Activated CD4-positive, CD25-positive, alpha-beta regulatory T cell treated with anti-CD3 and anti-CD28 coated beads, Interleukin-2, amount 50 U/mL, for 24 hours (primary cell): Measurements from ENCODE around the gene NKD2.
"Not testable (repeated sequence)": the region's sequence is repeated elsewhere in the genome, so short reads cannot be mapped to it uniquely, and the experiment has no call there.

ENCODE experiments used
- ATAC-seq, 2 donors: fragments of 150-1000 bp; cut with Tn5 transposase; one replicate each; pipeline ENCODE4 v1.10.0; 2021; ENCODE audit warnings: mild to moderate bottlenecking in 1 of 2, moderate library complexity in 1 of 2

Gene NKD2

DNA sequence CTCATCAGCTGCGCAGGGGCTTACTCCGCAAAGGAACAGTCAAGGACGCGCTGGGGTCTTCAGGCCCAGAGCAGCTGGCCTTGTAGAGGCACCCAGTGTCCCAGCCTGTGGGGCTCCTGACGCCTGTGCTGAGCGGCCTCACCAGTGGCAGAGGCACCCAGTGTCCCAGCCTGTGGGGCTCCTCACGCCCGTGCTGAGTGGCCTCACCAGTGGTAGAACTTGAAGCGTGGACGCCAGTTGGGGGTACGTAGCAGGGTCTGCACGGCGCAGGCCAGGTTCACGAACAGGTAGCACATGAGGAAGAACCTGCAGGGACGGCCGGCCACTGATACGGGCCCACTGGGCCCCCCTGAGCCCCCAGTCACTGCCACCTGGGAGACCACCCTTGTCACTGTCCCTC, 67.3 kb downstream of the NKD2 start:
- ATAC-seq: no peak

DNA sequence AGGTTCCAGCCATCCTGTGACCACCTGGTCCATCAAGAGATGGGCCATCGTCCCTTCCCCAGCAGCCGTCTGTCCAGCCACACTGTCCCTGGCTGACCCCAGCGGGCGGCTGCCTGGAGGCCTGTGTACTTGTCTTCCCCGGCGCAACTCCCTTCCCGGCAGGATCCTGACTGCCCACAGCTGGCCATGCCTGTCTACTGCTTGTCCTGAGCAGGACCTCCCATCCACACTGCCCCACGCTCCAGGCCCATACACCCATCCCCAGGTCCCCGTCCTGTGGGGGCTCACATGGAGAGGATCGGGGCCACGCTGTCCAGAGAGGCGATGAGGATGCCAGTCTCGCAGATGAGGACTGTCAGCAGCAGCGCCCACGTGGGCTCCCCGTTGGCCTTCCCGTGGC, 67.8 kb downstream of the NKD2 start:
- no peak for ATAC-seq

DNA sequence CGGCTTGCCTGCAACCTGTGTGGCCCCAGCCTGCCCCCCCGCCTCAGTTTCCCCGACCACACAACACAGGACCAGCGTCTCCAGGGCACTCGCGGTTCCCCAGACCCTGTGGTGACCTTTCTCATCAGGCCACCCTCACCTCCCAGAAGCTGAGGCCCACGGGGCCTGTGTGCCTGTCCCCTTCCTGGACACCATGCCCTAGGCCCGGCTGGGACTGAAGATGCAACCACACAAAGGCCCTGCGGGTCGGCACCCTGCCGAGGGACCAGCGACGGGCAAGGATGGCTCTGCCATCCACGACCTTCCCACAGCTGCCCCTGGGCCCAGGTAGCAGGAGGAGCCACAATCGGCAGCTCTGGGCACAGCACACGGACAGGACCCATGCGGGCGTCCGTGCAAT, 68.4 kb downstream of the NKD2 start:
- no peak for ATAC-seq

DNA sequence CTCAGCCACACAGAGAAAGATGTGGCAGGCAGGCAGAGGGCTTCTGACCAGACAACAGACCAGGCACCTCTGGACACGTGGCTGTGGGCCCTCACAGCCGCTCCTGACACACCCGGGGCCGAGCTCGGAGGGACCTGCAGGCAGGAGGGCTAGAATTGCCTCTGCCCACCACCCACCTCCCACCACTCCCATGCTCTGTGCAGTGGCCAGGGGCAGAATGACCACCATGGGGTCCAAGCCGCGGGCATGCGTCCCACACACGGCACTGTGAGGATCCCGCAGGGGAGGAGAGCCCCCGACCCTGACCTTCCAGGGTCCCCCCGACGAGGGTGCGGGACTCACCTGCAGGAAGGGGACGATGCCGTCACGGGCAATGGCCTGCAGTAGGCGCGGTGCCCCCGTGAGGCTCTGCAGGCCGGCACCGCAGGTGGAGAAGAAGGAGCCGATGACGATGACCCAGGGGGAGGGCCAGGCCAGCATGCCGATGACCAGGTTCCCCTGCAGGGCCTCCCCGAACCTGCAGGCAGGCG, 69.0 kb downstream of the NKD2 start:
- no peak for ATAC-seq

DNA sequence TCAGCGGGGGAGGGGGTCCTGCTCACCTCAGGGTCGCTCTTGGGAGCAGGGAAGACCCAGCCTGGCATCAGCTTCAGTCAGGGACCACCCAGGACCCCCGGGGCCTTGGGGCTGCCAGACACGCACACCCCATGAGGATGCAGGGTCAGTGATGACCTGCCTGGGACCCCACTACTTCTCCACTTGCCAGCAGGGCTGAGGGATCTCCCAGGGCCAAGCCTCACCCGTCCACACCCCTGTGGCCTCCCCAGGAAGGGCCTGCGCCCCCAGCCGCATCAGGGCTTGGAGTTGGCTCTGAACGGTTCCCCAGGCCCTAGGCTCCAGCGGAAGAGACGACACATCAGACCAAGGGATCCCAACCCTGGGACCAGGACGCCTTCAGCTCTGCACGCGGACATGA, 69.6 kb downstream of the NKD2 start:
- ATAC-seq: no peak

DNA sequence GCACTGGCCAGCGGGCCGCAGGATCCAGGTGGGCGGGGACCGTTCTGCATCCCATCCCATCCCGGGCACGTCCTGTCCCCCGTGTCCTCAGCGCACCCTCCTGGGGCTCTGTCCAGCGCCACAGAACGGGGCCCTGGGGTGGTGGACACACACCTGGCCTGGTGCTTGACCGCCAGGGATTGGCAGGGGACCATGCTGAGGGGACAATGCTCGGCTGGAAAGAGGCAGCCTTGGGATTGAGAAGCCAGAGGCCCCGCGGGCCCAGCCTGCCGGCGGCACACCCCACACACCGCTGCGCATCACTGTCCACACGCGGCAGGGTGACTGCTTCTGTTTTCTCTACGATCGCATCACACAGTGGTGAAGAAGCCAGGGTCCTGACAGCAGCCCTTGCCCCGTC, 70.2 kb downstream of the NKD2 start:
- no peak for ATAC-seq

DNA sequence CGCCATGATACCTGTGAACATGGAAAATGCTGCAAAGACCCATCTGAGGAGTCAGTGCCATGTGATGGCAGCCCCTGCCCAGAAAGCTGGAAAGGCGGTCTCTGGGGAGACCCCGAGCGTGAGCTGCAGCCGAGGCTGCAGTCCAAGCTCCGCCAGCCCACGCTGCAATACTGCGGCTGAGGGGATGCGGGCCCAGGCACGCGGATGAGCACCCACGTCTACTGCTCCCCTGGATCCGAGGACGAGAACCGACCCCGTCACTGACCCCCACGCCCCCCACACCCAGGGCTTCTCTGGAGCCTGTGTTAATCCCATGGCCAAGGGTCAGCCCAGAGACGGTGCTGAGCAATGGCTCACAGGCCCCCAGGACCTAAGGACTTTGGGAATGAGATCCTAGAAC, 70.9 kb downstream of the NKD2 start:
- no peak for ATAC-seq

DNA sequence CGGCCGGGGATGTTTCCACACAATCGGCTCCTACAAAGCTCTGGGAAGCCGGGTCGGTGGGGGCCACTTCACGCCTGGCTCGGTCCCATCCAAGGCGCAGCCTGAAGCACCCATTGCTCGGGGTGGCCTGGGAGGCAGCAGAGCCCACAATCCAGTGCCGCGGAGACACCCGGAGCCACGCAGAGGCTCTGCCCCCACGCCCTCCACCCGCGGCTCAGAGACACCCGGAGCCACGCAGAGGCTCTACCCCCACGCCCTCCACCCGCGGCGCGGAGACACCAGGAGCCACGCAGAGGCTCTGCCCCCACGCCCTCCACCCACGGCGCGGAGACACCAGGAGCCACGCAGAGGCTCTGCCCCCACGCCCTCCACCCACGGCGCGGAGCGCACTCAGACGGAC, 71.4 kb downstream of the NKD2 start:
- ATAC-seq: no peak

DNA sequence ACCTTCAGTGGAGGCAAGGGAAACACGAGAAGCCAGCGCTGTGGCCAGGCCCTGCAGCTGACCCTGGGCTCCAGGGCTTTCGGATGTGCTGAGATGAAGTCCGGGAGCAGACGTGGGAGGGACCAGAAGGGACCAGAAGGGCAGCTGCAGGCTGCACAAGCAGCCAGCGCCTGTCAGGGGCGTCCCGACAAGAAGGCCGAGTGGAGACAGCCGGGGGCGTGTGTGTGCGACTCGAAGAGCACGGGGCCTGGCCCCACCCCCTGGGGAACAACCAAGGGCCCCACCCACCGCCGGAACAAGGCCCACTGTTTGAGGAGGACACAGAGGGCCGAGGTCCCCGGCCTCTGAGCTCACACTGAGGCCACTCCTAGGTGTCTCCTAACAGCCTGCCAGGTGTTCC, 71.8 kb downstream of the NKD2 start:
- ATAC-seq: no peak

DNA sequence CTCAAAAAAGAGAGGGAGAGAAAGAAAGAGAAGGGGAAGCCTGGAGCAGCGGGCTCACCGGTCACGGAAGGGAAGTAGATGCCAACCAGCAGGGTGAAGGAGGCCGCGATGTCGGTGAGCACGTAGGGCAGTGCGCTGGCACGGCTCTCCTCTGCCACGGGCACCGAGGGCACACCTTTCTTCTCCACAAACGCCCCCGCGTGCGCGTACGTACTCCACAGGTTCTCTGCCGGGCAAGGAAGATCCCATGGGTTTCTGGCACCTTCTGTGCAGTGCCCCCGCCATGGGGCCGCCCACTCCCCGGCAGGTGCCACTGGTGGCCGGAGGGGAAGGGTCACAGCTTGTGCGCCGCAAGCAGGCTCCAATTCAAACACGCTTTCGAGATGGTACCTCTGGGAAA, 72.9 kb downstream of the NKD2 start:
- no peak for ATAC-seq

DNA sequence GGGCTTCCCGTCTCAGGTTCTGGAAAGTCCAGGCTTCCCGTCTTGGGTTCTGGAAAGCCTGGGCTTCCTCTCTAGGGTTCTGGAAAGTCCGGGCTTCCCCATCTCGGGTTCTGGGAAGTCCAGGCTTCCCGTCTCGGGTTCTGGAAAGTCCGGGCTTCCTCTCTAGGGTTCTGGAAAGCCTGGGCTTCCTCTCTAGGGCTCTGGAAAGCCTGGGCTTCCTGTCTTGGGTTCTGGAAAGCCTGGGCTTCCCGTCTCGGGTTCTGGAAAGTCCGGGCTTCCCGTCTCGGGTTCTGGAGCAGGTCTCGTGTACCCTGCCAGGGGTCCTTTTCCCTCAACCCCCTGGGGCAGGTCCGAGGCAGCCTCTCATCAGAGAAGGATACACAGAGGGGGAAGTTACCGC, 74.4 kb downstream of the NKD2 start:
- not testable (repeated sequence) for ATAC-seq

DNA sequence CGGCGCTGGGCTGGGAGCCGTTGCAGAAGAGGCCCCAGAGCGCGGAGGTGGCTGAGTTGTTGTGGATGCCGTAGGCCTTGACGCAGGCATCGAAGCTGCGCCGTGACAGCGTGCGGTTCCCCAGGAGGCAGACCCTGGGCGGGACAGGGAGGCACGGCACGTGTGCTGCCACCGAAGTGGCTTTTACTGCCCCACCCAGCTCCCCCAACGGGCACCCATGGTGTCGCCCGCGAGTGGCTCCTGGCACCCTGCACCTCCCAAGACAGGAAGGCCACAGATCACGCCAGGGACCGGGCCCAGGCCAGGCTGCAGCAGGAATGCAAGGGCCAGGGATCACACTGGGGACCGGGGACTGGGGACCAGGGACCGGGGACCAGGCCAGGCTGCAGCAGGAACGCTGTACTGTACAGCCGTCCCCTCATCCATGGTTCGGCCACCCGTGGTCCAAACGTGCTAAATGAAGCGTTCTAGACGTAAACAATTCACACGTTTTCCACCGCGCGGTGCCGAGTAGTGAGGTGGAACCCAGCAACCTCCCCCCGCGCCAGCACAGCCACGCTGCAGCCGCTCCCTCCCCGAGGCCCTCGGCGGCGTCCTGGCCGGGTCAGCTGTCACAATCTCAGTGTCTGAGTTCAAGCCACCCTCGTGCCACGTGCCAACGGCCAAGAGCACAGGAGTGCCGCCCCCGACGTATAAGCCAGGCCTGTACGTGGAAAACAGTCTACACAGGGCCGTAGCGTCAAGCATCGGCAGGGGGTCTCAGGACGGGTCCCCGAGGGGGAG, 75.4 kb downstream of the NKD2 start:
- ATAC-seq: no peak

DNA sequence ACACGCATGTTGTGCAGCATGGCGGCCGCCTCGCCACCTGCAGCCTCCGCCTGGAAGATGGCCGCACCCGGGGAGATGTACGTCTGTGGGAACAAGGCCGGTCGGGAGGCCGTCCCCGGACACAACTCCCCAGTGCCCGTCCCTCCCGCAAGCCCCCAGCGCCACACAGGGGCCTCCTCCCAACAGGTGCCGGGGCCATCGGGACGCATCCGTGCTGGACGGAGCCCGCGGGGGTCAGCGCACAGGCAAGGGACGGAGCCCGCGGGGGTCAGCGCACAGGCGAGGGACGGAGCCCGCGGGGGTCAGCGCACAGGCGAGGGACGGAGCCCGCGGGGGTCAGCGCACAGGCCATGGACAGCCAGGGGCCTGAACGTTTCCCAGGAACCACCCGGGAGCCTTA, 76.8 kb downstream of the NKD2 start:
- ATAC-seq: no peak

DNA sequence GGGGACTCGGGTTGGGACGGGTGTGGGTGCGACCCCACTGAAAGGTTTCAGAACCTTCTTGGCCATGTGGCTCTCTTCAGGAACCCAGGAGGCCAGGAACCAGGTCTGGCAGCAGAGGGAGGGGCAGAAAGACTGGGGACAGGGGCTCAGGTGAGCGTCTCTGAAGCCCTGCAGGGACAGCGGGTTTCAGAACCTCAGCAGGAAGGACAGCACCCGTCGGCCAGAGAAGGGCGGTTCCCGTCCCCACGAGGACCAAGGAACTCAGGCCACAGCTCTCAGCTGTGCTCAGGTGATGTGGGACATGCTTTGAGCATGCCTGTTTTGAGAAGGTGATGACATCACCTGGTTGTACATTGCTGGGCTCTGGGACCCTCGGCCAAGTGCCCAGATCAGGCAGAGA, 77.5 kb downstream of the NKD2 start:
- no peak for ATAC-seq

DNA sequence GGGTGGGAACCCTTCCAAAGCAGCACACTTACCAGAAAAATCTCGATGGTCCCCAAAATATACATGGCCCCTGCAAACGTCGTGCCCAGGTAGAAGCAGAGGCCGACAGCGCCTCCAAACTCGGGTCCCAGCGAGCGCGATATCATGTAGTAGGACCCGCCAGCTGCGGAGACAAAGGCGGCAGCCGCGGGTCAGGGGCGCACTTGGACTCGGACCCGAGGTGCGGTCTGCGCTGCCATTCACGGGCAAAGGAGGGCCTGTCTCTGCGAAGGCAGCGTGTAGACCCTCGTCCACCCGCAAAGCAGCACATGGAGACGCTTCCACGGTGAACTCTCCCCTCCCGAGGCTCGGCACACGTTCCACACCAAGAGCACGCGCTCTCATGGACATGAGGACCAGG, 78.3 kb downstream of the NKD2 start:
- ATAC-seq: no peak

DNA sequence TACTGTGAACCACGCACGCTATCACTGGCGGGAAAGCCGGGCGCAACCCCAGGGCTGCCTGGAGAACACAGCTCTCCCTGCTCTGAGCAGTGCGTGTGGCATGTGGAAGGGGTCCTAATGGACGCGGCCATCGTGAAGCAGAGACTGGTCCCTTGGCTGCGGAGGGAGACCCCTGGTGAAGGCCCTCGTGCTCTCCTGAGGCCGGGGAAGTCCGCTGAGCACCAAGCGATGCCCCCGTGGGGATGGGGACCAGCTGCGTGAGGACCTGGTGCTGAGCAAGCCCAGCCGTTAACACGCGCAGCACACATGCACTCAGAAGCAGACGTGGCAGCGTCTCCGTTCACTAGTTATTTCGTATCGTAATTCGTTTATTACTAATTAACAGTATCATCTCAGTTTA, 78.8 kb downstream of the NKD2 start:
- ATAC-seq: no peak

DNA sequence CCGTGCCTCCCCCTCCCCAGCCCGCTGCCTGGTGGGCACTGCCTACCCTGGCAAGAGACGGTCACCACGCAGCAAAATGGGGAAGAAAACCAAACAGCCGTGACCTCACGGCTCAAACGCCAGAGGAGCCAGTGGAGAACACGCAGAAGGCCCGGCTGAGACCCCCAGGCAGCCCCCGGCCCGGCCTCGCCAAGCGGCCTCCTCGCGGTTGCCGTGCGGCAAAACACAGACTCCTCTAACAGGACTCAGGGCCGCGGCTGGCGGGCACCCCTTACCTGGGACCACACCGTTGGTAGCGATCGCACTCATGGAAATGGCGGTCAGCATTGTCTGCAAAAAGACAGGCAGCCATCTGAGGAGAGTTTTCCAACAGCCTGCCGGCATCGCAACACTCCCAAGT, 79.4 kb downstream of the NKD2 start:
- no peak for ATAC-seq
